ENCODE results near the gene SPNS3.

Gene SPNS3

DNA sequence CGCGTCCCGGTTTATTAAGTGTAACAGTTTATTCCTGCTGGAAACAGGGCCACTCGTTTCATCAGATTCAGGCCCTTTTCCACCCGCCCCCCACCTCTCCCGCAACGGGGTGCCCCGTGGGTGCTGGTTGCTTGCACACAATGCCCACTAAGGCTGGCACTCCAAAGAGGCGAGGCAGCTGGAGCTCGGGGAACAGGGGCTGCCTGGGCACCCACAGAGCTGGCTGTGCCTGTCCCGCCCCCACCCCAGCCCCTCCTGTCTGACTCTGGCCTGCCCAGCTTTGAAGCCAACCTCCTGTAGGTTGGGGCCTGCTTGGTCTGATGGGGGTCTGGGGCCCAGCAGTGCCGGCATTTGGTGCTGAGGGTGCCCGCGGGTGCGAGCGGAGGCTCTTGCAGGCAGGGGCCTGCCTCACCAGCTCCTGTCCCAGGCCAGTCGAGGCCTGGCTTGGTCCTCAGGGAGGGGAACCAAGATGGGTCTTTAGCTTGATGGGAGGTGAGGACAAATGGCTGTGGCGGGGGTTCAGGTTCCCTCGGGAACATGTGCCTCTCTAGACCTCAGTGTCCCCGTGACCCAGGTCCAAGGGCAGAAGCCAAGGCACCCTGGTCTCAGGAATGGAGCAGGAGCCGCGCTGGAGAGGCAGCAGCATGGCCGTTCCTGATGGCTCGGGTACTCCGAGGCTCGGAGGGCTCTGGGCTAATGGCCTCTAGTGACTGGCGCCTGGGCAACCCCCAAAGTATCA, 101.4 kb downstream of the SPNS3 start:
- TF ChIP-seq CTCF (IDR thresholded peaks at IDR 0.05; ENCODE audit: control insufficient read depth, insufficient read depth, low read depth, low read length, missing control alignments) = no peak
- DNase-seq (ENCODE audit: low read depth) = no peak
- H3K4me3 ChIP-seq (ENCODE audit: control insufficient read depth, low read depth, low read length) = no peak overlapping the region

DNA sequence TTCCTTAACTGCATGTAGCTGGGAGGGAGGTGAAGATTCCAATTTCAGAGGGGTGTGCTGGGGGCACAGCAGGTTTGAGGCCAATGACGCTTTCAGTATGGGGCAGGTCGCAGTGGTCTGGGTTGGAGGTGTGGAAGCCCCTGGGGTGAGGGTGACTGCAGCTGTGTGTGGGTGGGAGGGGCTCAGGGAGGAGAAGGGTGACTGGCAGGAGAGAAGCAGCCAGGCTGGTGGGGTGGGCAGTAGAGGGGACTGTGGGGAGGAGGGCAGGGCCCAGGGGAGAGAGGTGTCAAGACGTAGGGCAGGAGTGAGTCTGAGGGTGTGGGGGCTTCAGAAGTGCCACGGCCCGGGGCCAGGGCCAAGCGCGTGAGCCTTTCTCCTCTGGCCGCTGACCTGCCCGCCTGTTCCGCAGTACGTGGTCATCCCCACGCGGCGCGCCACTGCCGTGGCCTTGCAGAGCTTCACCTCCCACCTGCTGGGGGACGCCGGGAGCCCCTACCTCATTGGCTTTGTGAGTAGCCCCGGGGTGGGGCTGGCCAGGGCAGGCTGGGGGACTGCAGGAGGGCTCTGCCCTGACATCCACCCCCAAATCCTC, 102.0 kb downstream of the SPNS3 start:
- no peak for DNase-seq (ENCODE audit: low read depth)
- no peak overlapping the region for H3K4me3 ChIP-seq (ENCODE audit: control insufficient read depth, low read depth, low read length)
- no peak for TF ChIP-seq CTCF (IDR thresholded peaks at IDR 0.05; ENCODE audit: control insufficient read depth, insufficient read depth, low read depth, low read length, missing control alignments)

DNA sequence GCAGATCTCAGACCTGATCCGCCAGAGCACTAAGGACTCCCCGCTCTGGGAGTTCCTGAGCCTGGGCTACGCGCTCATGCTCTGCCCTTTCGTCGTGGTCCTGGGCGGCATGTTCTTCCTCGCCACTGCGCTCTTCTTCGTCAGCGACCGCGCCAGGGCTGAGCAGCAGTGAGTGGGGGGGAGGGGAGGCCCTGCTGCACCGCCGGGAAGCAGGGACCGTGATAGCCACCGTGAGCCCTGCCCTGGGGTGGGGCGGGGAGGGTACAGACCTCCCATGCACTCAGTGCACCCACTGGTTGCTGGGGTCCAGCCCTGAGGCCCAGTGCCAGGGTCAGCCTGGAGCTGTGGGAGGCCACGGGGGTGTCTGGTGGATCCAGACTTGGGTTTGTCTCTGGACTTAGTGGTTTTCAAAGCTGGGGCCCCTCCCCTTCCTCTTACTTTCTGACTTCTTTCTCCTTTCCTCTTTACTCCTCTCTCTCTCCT, 102.6 kb downstream of the SPNS3 start:
- DNase-seq (ENCODE audit: low read depth) = no peak
- no peak for TF ChIP-seq CTCF (IDR thresholded peaks at IDR 0.05; ENCODE audit: control insufficient read depth, insufficient read depth, low read depth, low read length, missing control alignments)
- no peak overlapping the region for H3K4me3 ChIP-seq (ENCODE audit: control insufficient read depth, low read depth, low read length)

DNA sequence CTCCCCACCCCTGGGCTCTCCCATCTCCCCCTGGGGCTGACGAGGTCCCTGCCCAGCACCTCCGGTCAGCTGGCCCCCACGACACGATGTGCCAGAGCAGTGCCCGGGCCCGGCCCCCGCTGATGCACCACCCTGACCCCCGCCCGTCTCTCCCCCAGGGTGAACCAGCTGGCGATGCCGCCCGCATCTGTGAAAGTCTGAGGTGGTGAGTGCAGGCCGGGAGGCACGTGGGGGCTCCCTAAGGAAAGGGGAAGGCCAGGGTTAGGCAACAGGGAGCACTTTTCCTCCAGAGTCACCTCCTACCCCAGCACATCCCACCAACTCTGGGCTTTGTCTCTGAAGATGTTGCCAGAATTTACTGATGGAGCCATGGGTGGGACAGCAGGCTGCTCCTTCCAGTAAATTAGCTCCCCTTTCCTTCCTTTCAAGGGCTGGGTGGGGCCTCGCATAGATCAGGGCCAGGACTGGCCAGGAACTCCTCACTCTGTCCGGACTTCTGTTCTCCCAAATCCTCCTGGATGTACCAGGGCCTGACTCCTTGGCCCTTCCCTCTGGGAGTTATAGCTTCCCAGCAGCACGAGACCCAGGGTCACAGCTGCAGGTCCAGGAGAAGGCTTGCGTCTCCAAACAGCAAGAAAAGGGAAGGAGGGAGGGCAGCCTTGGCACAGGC, 103.1 kb downstream of the SPNS3 start:
- TF ChIP-seq CTCF (IDR thresholded peaks at IDR 0.05; ENCODE audit: control insufficient read depth, insufficient read depth, low read depth, low read length, missing control alignments) = no peak
- H3K4me3 ChIP-seq (ENCODE audit: control insufficient read depth, low read depth, low read length) = no peak overlapping the region
- DNase-seq (ENCODE audit: low read depth) = no peak
